HG03342 (cell line): Measurements from ENCODE around the gene ZDHHC8.

Experiments used
- ATAC-seq: cut with Tn5 transposase; IDR thresholded peaks from one replicate; pipeline ENCODE4 v1.9.1; 2021; ENCODE audit warnings: mild to moderate bottlenecking, moderate library complexity; ENCODE audit not compliant: unreplicated experiment

Gene ZDHHC8

DNA sequence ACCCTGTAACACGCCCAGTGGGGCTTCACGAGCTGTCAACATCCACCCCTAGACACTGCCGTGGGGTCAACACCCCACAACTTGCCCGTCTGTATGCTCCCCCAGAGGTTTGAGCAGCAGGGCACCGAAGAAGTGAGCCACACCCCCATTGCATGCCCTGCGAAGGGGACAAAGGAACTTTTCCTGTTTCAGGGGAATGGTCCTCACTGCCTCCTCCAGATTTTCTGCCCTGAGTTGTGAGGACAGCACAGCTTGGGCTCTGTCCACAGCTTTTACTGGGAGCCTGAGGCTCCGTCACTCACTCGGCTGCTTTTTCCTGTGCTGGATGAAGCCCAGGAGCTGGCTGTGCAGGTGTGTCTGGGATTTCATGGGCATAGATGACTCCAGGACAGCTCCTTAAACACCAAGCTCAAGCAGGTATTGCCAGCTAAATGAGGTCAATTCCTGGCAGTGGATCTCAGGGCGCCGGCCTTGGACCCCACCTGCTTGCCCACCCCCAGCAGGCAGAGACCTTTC lies 59.5 kb downstream of the ZDHHC8 start:
- no peak for ATAC-seq

DNA sequence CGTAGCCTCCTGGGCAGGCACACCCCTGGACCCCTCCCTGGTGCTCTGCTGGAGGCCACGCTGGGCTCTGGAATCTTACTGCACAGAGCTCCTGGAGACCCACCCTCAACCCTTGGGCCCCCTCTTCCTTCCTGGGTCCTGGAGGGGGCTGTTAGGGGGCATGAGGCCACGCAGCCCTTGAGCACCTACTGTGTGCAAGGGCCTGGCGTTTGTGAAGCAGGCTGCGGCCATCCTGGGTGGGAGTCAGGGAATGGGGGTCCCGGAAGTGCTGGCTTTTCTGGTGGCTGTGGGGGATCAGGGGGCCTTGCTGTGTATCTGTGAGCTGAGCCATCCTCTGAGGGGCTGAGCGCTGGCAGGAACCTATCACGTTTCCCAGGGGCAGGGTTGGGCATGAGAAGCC lies 60.2 kb downstream of the ZDHHC8 start:
- no peak for ATAC-seq

DNA sequence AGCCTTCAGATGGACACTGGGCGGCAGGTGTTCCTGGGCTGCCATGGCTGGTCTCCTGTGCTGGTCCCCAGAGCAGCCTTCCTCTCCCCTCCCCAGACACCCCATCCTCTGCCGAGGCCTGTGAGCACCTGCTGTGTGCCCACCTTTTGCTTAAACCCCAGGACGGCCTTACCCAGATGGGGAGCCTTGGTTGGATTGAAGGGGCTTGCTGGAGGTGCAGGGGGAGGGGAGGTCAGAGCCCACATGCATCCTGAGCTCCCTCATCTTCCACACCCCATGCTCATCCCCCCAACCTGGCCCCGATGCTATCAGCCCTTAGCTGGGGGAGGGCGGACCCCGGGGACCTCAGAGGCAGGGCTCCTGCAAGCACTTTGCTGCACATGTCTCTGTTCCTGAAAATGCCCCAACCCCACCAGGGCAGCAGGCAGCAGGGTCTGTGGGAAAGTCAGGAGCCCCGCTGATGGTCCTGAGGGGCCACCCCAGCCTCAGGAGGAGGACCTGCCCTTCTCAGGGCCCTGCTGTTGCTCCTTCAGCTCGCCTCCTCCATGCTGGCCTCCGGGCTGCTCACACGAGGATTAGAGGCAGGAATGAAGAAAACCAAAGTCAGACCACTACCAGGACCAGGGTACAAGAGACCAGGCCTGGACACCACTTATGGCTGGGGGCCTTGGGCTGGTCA lies 60.8 kb downstream of the ZDHHC8 start:
- ATAC-seq: no peak

DNA sequence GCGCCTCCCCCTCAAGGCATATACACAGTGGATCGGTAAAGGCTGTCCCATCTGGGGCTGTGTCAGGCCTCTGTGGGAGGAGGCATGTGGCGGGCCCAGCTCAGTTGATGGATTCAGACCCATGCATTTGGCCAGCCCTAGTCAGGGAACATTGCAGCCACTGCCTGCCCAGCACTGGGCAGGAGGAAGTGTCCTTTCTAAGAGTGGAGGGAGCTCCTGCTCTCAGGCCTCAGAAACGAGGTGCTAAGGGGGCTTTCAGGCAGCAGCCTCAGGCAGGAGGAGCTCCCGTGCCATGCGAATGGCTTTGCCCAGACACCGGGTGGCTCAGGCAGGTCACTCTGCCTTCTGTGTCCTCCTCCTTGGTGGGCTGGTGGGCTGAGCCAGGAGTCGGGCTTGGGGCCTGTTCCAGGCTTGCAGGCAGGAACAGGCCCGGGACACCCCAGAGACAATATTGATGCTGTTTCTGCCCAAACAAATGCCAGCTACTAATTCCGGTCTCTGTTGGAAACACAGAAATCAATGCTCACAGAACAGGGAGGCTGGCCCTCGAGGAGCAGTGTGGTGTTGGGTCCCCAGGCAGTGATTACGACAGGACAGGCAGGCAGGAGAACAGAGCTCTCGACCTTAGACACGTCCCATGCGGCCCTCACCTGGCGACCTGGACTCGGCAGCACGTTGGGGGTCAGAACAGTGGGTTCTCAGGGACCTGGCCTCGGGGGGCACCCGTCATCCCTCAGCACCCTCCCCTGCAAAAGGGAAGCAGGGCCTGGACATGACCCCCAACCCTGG lies 61.6 kb downstream of the ZDHHC8 start:
- ATAC-seq: no peak

DNA sequence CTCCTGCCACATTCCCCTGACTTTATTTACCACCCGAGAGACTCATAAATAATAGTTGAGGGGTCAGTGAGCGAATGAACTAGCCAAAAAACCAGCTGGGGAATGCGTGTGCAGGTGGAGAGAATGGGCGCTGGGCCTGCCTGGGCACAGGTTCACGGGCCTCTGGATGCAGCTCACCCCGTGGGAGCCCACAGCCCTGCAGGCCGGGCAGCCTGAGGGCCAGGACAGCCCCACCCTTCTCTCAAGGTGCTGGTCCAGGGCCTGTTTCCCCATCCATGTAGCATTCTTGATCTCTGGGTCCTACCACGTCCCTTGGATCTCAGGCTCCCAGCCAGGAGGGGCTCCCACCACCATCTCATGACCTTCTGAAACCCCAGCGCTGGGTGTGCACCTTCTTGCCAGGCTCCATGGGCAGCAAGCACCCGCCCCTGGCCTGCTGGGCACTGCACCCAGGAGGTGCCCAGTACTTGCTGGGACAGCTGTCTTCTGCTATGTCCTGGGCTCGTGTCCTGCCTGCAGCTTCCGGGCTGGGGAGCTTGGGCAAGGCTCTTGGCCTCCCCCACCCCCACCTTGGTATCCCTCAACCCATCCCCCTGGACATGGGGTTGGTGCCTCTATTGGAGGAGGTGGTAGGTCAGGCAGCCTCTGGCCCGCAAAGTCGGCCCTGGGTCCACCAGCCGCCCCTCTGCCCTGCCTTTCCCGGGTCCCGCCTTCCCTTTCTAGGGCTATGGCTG lies 62.3 kb downstream of the ZDHHC8 start:
- no peak for ATAC-seq

DNA sequence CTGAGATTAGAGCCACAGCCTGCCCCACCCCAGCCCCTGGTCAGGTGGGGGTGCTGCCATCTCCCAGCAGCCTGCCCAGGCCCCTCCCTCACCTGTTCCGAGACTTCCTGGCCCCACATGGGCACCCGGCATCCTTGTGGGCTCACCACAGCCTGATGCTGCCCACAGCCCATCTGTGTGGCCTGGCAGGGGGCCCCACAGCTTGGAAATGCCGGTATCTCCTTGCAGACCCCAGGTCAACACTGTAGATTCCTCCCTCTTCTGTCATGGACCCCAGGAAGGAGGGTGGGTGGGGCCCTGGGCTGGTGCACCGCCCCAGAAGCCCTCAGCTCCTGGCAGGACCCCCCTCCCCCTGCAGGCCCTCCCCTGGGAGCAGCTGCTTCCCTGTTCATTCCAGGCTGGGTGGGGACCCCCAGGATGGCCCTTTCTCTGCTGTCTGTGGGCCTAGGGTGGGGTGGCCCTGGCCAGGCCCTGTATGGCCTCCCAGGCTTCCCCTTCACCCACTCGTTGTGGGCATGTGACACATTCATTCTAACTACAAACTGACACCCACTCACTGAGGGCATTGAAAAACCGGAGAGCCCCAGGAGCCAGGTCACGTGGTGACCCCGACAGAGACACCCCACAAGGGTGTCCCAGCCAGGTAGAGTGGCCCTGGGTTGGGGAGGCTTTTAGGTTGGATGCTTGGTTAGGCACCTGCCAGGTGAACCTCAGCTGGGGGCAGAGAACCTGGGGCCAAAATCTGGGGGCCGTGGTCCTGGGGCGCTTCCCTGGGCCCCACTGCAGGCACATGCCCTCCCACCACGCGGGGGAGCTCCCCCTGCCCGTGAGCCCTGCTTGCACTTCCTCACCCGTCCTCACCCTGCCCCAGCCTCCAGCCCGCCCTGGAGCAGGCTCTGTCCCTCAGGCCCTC lies 63.3 kb downstream of the ZDHHC8 start:
- no peak for ATAC-seq

DNA sequence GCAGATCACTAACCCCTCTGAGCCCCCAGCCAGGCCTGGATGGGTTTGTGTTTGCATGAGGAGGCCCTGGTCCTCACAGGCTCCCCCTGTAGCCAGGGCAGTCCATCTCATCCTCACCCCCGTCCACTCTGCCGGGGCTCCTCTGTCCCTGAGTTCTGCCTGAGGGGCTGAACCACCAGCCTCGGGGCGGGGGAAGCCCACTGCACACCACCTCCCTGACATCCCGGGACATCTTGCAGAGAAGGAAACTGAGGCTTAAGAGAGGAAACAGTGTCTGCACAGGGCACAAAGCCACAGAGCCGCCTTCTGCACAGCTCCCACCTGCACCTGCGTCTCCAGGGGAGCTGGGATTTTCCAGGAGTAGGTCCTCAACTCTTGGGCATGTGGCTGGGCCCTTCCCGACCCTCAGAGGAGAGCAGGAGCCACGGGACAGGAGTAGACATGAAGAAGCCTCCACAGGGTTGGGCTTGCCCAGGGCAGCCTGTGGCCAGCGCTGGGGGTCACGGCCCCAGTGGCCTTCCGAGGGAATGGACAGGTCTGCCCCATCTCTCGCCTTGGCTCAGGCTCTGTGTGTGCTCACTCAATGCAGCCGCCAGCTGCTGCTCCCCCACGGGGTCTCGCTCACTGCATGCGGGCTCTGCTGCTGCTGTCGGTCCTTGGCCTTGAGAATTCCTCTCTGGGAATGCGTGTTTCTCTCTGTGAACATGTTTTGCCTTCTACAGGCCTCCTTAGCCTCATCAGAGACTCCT lies 64.7 kb downstream of the ZDHHC8 start:
- no peak for ATAC-seq
